DMS153 (cell line): Measurements from ENCODE around the gene HTR3A.
A peak's percentile ranks its signal among the peaks of the same experiment; 100 is the strongest.
"Not testable (repeated sequence)": the region's sequence is repeated elsewhere in the genome, so short reads cannot be mapped to it uniquely, and the experiment has no call there.

Experiments used
- DNase-seq: peaks from one replicate; lab custom pipeline; 2025; lab: John Stamatoyannopoulos, UW

The HTR3A gene

GRCh38 chr11:113974741-113975470 lies at the start of gene HTR3A:
TSS of gene HTR3A (plus strand) at chr11:113975108. CDS start at chr11:113975326, 218 bp downstream.
- DNase-seq = peak; percentile 89

- no peak for DNase-seq
These were observed 48.4 kb upstream of the HTR3A start for GRCh38 chr11:113926273-113927197.

- DNase-seq = no peak
These were observed 46.6 kb upstream of the HTR3A start for GRCh38 chr11:113928311-113928710.

GRCh38 chr11:113932788-113933187 lies 42.1 kb upstream of the HTR3A start:
- DNase-seq = no peak

- DNase-seq = not testable (repeated sequence)
These were observed 40.7 kb upstream of the HTR3A start for GRCh38 chr11:113934193-113934592.

GRCh38 chr11:113934761-113935160 lies 40.1 kb upstream of the HTR3A start:
- DNase-seq = peak; percentile 64

- DNase-seq = no peak
These were observed 39.0 kb upstream of the HTR3A start for GRCh38 chr11:113935858-113936257.

- DNase-seq = no peak
These were observed 37.0 kb upstream of the HTR3A start for GRCh38 chr11:113937918-113938317.

GRCh38 chr11:113942256-113942655 lies 32.7 kb upstream of the HTR3A start:
- DNase-seq = no peak

- DNase-seq = not testable (repeated sequence)
These were observed 28.7 kb upstream of the HTR3A start for GRCh38 chr11:113946162-113946561.

GRCh38 chr11:113947994-113948393 lies 26.9 kb upstream of the HTR3A start:
- no peak for DNase-seq

GRCh38 chr11:113949891-113950290 lies 25.0 kb upstream of the HTR3A start:
- no peak for DNase-seq

- no peak for DNase-seq
These were observed 23.4 kb upstream of the HTR3A start for GRCh38 chr11:113951537-113951936.

GRCh38 chr11:113952070-113952469 lies 22.8 kb upstream of the HTR3A start:
- no peak for DNase-seq

- DNase-seq = no peak
These were observed 22.3 kb upstream of the HTR3A start for GRCh38 chr11:113952588-113952987.

- no peak for DNase-seq
These were observed 20.7 kb upstream of the HTR3A start for GRCh38 chr11:113954235-113954634.

- DNase-seq = no peak
These were observed 17.9 kb upstream of the HTR3A start for GRCh38 chr11:113956986-113957385.

- DNase-seq = no peak
These were observed 14.1 kb upstream of the HTR3A start for GRCh38 chr11:113960702-113961330.

- no peak for DNase-seq
These were observed 7.5 kb upstream of the HTR3A start for GRCh38 chr11:113967361-113967760.

GRCh38 chr11:113971506-113972195 lies 3.3 kb upstream of the HTR3A start:
- DNase-seq = no peak

- DNase-seq = no peak
These were observed 2.2 kb downstream of the HTR3A start for GRCh38 chr11:113977071-113977490.

GRCh38 chr11:113977701-113978100 lies 2.8 kb downstream of the HTR3A start:
- no peak for DNase-seq
